Activated CD4-positive, alpha-beta T cell treated with anti-CD3 and anti-CD28 coated beads, Interleukin-2, amount 50 U/mL, for 1 hour (primary cell): Measurements from ENCODE around the gene PDE6H.

Experiments used
- DNase-seq: peaks from one replicate; pipeline ENCODE4 v3.0.0-alpha.2; 2020

Gene PDE6H

DNA sequence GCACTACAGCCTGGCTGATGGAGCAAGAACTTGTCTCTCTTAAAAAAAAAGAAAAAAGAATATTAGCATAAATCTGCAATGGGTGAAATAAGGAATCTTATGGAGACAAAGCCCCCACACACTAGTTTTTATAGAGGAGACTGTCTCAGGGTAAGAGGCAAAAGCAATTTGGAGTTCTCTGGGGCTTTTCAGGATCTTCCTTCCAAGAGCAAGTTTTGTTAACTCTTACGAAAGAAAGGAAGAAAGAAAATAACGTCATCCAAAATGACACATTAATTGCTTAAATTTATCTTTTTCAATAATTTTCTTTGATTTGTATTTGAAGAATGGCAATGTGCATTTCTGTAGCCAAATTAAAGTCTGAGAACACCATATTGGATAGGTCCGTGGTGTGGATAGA is 3.8 kb downstream of the PDE6H start:
- no peak for DNase-seq

DNA sequence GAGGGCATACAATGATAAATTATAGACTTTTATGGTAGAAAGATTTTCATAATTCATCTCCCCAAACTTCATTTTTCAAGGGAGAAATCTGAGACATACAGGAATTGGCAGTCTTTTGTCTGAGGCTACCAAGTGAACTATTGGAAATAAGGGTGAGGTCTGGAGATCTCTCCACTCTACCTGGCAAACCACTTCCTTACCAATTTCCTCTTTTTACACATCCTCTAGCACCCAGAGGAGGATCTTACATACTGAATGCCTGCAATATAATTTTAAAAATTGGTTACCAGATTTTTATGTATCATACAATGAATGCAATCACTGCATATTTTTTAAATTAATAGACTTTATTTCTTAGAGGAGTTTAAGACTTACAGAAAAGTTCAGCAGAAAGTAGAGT is 6.6 kb downstream of the PDE6H start:
- no peak for DNase-seq

DNA sequence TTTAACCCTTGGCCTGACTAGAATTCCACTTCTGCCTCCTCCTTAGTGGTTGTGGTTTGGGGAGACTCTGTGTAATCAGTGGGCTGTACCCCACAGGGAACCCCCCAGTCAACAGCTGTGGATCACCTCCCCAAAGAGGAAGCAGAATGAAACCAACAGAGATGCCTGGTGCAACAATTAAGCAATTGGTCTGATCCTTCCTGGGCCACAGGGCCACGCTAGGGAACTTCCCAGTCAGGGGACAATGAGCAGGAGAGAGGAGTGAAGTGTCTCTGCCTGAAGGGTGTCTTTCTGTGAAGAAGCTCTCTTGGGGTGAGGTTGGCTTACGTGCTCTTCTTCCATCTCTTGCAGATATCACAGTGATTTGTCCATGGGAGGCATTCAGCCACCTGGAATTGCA is 8.2 kb downstream of the PDE6H start:
- DNase-seq = no peak

DNA sequence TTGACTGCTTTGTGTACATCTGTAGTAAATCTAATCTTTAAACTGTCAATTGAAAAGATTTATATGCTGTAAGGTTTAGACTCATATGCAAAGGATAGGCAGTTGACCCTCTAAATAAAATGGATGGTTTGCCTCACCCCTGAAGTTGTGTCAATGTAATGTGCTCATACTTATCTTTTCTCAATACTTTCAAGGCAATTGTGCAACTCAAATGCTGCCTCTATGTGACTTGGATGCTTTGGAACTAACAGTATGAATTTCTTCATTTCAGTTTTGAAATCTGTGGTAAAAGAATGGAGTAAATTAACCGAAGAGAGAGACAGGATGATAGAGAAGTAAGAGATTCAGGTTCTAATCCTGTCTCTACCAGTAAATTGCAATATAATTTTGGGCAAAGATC is 9.7 kb downstream of the PDE6H start:
- no peak for DNase-seq

DNA sequence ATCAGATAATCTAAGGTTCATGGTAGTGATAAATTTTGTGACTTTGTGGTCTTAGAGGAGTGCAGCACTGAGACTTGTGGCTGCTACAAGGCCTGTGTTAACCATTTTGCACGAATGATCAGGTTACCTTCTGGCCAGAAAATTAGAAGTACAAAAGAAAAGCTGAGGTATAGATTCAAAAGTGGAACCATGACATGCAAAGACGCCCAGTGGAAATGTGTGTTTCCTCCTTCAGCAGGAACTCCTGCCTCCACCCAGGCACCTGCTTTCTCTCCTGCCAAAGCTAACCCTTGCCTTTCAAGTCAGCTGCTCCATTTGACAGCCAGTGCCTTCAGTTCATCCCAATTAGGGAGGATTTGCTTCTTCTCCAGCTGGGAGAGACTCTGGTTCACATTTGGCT is 10.1 kb downstream of the PDE6H start:
- DNase-seq = no peak

DNA sequence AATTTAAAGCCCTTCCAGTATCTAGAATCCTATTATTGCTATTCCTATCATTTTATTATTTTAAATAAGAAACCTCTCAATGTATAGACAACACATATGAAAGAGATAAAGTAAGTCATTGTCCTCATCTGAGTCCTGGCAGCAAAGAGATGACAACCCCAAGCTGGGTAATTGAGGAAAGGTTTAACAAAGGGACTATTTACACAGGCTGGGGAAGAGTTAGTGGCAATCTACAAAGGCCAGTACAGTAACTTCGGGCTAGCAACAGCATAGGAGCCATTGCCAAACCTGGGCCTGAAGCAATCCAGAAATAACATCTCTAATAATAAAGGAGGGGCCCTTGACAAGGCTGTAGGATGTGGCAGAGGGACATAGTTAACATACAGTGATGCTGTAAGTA is 11.2 kb downstream of the PDE6H start:
- no peak for DNase-seq

DNA sequence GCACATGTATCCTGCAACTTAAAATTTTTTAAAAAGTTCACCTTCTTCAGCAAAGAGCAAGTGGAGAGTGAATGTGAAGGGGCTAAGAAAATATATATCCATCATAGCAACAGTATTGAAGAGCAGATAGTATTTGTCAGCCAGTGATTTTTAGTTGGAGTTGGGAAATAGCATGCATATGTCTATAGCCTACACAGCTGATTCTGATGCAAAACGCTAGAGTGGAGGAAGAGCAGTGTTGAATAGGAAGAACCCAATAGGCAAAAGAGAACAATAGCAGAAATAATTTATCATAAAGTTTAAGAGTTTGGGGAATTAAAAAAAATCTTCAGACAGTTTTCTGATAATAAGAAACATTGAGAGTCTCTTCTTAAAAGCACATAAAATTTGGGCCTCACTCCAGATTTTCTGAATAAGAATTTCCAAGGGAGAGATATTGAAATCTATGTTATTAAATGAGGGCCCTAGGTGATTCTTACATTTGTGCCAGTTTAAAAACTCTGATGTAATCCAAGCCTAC is 12.0 kb downstream of the PDE6H start:
- no peak for DNase-seq

DNA sequence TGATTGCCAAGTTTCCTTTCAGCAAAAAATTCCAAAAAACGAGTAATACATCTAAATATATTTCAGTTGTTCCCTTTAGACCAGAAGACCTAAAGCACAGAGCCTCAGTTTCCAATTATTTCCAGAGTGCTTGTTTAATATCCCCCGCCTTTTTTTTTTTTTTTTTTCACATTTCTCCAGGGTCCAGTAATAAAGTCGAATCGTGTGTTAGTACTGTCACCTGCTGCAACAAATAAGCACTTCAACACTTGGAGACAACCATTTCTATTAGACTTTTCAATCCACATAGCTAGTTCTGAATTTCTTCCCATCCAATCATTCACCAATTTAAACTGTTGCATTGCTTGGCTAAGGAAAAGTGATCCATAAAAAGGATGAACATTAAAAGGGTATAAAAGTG is 13.6 kb downstream of the PDE6H start:
- DNase-seq = no peak

DNA sequence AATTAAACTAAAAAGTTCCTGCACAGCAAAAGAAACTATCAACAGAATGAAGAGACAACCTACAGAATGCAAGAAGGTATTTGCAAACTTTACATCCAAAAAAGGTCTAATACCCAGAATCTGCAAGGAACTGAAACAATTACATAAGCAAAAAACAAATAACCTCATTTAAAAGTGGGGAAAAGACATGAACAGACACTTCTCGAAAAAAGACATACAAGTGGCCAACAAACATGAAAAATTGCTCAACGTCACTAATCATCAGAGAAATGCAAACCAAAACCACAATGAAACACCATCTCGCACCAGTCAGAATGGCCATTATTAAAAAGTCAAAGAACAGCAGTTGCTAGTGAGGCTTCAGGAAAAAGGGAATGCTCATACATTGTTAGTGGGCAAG is 15.2 kb downstream of the PDE6H start:
- DNase-seq = no peak

DNA sequence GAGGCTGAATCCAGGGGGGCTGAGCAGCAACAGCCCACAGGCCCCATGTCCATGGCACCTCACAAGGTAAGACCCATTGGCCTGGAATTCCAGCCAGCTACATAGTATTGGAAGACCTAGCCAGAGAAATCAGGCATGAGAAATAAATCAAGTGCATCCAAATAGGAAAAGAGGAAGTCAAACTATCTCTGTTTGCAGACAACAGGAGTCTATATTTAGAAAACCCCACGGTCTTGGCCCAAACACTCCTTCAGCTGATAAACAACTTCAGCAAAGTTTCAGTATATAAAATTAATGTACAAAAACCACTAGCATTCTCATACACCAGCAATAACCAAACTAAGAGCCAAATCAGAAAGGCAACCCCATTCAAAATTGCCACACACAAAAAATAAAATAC is 16.9 kb downstream of the PDE6H start:
- no peak for DNase-seq

DNA sequence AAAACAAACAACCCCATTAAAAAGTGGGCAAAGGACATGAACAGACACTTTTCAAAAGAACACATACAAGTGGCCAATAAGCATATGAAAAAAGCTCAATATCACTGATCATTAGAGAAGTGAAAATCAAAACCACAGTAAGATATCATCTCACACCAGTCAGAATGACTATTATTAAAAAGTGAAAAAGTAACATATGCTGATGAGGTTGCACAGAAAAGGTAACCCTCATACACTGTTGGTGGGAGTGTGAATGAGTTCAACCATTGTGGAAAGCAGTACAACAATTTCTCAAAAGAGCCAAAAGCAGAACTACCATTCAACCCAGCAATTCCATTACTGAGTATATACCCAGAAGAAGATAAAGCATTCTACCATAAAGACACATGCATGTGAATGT is 18.2 kb downstream of the PDE6H start:
- DNase-seq = no peak

DNA sequence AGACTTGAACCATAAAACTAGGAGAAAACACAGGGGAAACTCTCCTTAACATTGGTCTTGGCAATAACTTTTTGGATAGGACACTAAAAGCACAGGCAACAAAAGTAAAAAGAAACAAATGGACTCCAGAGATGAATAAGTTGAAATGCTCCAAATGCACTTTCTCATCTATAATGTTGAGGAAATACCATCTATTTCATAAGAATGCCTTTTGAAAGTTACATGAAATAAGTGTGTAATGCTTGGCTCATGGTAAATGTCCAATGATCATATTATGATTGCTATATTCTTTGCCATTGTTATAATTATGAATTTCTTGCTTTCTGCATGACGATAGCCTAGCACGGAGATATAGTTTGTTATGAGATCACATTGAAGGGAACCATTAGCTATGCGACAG is 19.8 kb downstream of the PDE6H start:
- no peak for DNase-seq

DNA sequence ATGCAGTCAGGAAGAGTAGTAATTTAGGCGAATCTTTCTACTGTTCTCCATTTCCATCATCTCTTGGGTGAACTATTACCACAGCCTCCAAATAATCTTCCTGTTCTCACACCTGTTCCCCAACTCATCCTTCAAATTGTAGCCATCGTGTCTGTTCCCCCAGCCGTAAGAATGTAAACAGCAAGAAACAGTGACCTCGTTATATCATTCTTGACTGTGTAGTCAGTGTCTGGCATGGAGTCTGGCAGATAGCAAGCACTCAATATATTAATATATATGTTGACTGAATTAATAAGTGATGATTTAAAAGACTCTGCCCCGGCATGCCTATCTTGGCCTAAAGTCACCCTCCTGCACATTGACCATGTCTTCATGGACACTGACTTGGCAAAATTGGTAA is 20.3 kb downstream of the PDE6H start:
- DNase-seq = no peak

DNA sequence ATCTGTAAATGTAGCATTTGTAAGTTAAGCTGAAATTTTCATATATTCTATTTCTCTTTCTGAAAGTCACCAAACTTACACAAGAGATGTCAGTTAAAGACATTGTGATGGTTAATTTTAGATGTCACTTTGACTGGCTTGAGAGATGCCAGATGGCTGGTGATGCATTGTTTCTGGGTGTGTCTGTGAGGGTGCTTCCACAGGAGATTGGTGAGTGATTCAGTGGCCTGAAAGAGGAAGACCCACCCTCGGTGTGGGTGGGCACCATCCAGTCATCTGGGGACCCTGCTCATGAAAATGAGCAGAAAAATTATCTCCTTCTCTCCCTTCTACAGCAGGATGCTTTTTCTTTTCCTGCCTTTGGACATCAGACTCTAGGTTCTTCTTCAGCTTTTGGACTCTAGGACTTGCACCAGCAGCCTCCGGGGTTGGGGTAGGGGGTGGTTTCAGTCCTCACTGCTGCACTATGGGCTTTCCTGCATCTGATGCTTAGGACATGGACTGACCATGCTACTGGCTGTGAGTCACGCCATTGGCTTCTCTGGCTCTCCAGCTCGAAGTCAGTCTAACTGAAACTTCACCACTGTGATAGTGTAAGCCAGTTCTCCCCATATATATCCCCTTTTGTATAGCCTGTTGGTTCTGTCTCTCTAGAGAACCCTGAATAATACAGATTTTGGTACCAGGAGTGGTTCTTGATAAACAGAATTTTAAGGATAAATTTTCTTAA is 20.9 kb downstream of the PDE6H start:
- DNase-seq = no peak

DNA sequence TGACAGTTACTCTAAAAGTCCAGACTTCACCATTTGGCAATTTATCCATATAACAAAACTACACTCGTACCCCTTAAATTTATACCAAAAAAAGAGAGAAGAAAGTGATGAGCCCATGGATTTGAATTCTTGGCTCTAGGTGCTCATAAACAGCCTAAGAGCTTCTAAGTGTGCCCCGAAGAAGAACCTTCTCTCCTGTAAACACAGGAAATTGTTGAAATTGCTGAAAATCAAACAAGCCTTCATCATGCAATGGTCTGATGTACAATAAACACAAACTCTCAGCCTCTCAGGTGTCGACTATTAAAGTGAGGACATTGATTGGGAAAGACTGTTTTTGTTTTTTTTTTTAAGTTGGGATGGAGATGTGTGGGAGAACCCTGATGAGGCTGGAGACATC is 21.8 kb downstream of the PDE6H start:
- DNase-seq = no peak

DNA sequence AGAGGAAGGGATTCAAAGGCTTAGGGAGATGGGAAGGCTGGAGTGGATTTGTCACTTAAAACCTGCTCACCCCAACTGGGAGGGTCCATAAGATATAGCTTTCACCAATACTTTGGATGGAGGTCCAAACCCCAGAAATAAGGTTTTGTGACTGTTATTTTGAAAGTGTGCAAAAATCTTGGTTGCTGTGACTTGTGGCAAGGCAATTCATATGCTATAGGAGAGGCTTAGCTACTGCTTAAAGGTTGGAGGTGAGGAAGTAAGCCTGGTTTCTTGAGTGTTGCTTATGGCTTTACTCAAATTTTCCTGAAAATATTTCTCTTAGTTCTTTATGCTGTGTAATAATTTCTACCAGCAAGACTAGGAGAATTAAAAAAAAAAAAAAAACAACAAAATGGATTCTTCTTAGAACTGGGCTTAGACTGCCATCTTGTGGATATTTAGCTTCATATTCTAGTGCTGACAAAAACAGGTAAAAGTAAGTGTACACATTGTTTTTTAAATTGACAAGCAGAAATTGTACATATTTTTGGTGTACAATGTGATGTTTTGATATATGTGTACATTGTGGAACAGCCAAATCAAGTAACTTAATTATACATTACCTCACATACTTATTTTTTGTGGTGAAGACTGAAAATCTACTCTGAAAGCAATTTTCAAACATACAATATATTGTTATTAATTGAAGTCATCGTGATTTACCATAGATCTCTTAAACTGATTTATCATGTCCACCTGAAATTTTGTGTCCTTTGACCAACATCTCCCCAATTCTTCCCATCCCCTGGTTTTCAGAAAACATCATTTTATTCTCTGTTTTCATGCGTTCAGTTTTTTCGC is 23.0 kb downstream of the PDE6H start:
- no peak for DNase-seq

DNA sequence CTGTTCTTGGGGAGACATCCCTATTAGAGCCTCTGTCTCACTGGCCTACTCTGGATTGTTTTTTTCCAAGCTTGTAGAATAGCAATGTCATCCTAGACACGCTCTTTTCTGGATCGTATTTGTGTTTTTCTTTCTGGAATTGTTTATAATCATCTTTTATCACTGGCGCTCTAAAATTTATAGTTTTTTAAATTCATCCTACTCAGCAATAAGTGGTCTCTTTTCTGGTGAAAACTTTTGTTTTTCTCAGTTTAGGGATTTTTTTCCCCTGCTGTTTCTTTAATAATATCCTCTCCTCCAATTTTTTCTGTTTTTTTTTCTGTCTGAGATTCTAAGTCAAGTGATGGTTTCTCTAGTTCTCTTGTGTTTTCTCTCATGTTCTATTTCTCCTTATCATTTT is 25.2 kb downstream of the PDE6H start:
- no peak for DNase-seq

DNA sequence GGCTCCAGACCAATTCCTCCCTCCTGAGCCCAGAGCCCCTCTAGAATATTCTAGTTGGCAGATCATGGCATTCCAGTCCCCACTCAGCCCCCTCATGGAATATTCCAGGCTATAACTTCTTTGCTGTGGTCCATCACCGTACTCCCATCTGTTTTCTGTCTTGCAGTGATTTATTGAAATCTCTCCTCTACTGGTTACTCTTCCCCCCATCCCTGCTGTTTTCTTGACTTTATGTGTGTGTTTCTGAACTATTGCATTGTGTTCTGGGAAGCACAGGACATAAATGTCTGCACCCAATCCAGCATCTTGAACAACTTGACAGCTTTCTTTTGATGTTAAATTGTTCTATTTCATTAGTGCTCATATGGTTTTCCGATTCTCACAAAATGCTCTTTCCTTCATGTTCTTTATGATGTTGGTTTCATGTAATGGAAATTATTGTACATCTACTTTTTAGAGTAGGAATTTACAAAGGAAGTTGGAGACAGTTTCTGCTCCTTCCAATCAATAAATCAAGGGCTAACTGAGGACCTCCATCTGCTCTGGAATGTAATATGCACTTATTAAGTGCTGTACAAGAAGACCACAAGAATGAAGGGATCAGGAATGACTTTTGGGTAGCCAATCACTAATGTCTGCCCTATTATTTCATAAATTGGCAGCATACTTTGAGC is 26.3 kb downstream of the PDE6H start:
- DNase-seq = no peak

DNA sequence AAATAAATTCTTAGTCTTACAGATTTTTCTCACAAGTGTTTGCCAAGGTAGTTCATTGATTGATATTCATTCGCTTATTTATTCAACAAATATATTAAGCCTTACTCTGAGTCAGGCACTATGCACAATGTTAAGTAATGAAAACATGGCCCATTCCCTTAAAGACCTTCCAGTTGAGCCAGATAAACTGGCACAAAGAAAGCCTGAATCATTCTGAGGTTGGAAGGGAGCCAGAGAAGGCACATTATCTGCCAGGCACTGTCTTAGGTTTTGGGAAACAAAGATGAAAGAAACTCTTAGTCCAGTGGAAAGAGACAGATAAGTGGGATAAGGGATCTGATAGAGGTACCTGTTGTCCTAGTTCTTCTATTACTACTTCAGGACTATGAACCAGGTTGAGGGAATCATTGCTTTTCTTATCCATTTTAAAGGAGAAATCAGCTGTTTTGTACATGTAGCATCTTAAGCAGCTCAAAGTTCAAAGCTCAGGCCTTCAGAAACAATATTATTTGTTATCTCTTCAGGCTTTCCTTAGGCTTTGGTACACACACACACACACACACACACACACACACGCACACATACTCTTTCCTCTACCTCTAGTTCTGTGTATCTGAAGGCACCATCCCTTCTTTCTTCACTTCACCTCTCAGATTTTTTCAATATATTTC is 27.0 kb downstream of the PDE6H start:
- DNase-seq = no peak

DNA sequence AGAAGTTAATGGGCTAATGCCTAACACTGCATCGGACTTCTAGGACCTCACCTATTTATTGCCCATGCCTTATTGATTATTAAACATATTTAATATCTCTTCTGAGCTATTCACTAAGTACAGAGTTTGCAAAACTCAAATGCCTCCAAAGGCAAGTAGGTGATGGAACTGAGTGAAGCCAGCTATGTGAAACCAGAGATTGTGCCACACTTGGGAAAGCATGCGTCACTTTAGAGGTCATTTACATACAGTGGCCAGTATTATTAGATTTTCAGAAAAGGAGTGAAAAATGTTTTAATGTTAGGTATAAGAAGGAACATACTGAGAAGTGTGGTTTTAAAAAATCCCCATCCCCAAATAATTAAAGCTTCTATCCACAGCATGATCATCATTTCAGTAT is 27.7 kb downstream of the PDE6H start:
- DNase-seq = no peak

DNA sequence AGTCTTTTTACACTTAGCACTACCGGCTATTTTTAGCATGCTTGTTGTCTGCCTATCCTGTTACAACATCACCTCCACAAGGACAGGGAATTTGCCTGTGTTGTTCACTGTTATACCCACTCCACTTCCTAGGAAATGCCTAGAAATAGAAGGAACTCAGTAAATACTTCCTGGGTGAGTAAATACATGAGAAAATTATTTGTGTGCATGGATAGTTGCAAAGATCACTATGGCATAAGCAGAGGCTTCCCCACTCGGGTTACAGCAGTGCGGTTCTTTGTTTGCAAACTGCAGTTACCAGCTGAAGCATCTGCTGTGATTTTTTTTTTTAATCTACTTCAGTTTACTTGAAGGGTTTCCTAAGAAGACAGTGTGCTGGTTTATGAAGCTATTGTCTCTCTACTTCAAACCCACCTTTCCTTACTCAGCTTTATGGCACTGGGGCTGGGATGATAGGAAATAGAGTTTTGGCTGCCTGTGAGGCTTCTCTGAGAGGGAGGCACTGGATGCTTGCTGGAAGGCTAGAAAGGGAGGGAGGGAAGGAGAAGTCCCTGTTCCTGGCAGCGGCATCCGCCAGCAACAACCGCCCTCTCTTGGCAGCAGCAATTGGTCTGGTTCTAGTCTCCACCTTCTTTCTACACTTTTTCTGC is 29.0 kb downstream of the PDE6H start:
- DNase-seq = no peak

DNA sequence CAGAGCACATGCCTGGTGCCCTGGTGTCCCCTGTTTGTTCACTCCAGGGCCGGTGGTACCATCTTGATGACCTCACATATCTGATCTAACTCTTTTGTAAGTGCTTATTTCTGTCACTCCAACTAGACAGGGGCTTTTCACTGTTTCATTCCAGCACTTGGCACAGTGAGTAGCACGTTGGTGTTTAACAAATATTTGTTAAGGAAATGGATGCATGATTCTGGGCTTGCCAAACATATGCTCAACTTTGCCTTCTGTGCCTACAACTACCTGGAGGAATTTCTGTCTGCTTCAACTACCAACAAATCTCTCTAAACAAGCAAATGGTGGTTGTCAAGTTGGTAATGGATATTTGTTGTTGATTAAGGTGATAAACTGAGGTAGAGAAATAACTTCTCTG is 31.6 kb downstream of the PDE6H start:
- DNase-seq = no peak

DNA sequence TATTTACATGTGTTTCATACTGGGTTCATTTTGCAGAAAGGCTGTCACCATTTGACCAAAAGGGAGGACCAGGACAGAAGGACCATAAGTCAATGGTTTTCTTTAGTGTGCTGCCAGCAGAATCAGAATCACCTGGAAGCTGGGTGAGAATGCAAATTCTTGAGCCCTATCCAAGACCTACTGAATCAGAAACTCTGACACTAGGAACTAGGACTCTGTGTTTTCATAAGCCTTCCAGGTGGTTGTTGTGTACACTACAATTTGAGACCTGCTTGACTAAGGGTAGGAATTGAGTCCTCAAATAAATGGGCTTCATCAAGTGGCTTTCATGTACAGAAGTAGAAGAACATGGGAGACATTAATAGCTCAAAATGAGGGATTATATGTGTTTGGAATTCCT is 32.2 kb downstream of the PDE6H start:
- DNase-seq = no peak
